Measurements from ENCODE around the gene RBPJL.

Gene RBPJL, protein sequence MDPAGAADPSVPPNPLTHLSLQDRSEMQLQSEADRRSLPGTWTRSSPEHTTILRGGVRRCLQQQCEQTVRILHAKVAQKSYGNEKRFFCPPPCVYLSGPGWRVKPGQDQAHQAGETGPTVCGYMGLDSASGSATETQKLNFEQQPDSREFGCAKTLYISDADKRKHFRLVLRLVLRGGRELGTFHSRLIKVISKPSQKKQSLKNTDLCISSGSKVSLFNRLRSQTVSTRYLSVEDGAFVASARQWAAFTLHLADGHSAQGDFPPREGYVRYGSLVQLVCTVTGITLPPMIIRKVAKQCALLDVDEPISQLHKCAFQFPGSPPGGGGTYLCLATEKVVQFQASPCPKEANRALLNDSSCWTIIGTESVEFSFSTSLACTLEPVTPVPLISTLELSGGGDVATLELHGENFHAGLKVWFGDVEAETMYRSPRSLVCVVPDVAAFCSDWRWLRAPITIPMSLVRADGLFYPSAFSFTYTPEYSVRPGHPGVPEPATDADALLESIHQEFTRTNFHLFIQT

DNA sequence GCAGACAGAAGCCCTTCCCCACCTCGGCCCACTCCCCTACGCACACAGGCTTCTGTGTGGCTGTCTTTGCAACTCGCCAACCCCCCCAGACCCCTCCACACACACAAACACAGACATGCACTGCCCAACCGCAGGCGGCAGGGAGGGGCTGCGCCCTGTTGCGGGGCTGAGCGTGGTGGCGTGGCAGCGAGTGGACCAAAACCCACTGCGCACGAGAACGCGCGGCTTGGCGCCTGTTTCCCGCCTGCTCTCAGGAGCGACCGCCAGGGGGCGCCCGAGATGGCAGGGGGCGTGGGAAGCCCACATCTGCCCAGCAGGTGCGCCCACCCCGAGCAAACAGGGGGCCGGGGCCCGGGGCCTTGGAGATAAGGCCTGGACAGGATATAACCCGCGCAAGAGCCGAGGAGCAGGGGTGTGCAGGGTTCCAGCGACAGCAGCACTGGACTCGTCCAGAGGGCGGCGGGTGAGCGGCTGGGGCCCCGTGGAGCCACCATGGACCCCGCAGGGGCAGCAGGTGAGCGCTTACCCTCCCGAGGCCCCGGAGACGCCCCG, at the start of gene RBPJL:
RBPJL (plus strand) TSS at position 410 of the 552 bp plus-strand sequence; CDS start at position 493, 83 bp downstream.
- Histone ChIP-seq H3K27ac (ENCODE audit: low read length) (no peak within 1 kb of the TSS), H3K9me3 (ENCODE audit: control insufficient read depth, insufficient read depth, low read length) (no peaks in the 10 kb centered on the region), H3K4me1 (ENCODE audit: control insufficient read depth, insufficient read depth, low read length) (peaks cover 4% of the 10 kb centered on the region), H3K27me3 (ENCODE audit: control insufficient read depth, insufficient read depth, low read length) (no peaks in the 10 kb centered on the region), H3K36me3 (ENCODE audit: control insufficient read depth, insufficient read depth, low read length) (peaks cover 2% of the 10 kb centered on the region; the same call in 1 of the 2 replicates), H3K4me3 (ENCODE audit: low read length) (peak within 1 kb of the TSS; percentile 21; the same call in 1 of the 2 replicates)
- no CpG with 5 or more reads among the region's 41 CpGs for WGBS (ENCODE audit: insufficient coverage, insufficient read length)
- DNase-seq (ENCODE audit: low read depth, low spot score) = no peak

DNA sequence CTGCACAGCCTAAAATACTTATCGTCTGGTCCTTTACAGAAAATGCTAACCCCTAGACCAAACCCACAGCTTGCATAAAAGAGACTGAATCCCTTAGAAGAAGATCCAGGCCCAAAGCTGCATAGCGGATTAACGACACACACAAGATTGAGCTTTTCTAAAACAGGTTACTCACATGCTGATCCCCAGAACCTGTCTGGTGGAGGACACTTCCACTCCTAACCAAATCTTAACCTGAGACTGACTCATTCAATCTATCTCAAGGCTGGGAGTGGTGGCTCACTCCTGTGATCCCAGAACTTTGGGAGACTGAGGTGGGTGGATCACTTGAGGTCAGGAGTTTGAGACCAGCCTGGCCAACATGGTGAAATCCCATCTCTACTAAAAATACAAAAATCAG, 49.5 kb upstream of the RBPJL start:
- DNase-seq (ENCODE audit: low read depth, low spot score) = no peak
- Histone ChIP-seq H3K27me3 (ENCODE audit: control insufficient read depth, insufficient read depth, low read length) (no peaks in the 10 kb centered on the region), H3K36me3 (ENCODE audit: control insufficient read depth, insufficient read depth, low read length) (no peaks in the 10 kb centered on the region), H3K9me3 (ENCODE audit: control insufficient read depth, insufficient read depth, low read length) (no peaks in the 10 kb centered on the region), H3K4me3 (ENCODE audit: low read length) (no peak overlapping the region), H3K27ac (ENCODE audit: low read length) (no peak overlapping the region), H3K4me1 (ENCODE audit: control insufficient read depth, insufficient read depth, low read length) (peaks cover 2% of the 10 kb centered on the region; the same call in 1 of the 2 replicates)
- WGBS (ENCODE audit: insufficient coverage, insufficient read length) = no CpG with 5 or more reads among the region's 3 CpGs

DNA sequence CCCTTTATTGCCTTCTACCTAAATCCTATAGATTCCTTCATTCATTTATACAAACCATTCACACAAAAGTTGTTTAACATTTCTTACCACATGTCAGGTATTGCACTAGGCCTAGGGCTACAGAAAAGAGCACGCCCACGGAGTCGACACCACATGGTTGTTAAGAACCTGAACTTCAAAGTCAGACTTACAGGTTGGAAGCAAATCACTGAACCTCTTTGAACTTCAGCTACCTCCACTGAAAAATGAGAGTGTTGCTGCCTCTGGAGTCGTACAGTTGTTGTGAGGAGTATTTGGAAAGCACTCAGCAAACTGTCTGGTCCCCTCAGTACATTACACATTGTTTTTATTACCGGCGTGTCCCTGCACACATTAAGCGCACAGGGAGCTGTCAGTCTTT, 48.9 kb upstream of the RBPJL start:
- Histone ChIP-seq H3K4me1 (ENCODE audit: control insufficient read depth, insufficient read depth, low read length) (peaks cover 2% of the 10 kb centered on the region; the same call in 1 of the 2 replicates), H3K36me3 (ENCODE audit: control insufficient read depth, insufficient read depth, low read length) (no peaks in the 10 kb centered on the region), H3K27ac (ENCODE audit: low read length) (no peak overlapping the region), H3K9me3 (ENCODE audit: control insufficient read depth, insufficient read depth, low read length) (no peaks in the 10 kb centered on the region), H3K4me3 (ENCODE audit: low read length) (no peak overlapping the region), H3K27me3 (ENCODE audit: control insufficient read depth, insufficient read depth, low read length) (no peaks in the 10 kb centered on the region)
- no CpG with 5 or more reads among the region's 7 CpGs for WGBS (ENCODE audit: insufficient coverage, insufficient read length)
- no peak for DNase-seq (ENCODE audit: low read depth, low spot score)

DNA sequence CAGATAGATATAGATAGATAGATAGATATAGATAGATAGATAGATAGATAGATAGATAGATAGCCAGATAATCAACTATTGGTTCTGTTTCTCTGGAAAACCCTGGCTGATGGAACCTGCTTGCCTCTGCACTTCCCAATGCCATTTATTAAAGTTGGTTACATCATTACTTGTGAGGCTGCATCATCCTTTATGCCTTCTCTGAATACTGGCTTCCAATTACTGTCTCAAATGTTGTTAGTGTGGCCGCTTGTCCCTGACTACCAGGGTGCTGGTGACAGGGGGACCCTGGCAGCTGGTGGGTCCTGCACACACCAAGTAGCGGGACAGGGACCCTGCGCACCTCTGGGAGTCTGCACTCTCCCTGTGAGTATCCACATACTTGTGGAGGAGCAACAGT, 48.4 kb upstream of the RBPJL start:
- Histone ChIP-seq H3K27ac (ENCODE audit: low read length) (no peak overlapping the region), H3K27me3 (ENCODE audit: control insufficient read depth, insufficient read depth, low read length) (no peaks in the 10 kb centered on the region), H3K4me3 (ENCODE audit: low read length) (no peak overlapping the region), H3K36me3 (ENCODE audit: control insufficient read depth, insufficient read depth, low read length) (no peaks in the 10 kb centered on the region), H3K9me3 (ENCODE audit: control insufficient read depth, insufficient read depth, low read length) (no peaks in the 10 kb centered on the region), H3K4me1 (ENCODE audit: control insufficient read depth, insufficient read depth, low read length) (peaks cover 2% of the 10 kb centered on the region; the same call in 1 of the 2 replicates)
- no peak for DNase-seq (ENCODE audit: low read depth, low spot score)
- no CpG with 5 or more reads among the region's 3 CpGs for WGBS (ENCODE audit: insufficient coverage, insufficient read length)

DNA sequence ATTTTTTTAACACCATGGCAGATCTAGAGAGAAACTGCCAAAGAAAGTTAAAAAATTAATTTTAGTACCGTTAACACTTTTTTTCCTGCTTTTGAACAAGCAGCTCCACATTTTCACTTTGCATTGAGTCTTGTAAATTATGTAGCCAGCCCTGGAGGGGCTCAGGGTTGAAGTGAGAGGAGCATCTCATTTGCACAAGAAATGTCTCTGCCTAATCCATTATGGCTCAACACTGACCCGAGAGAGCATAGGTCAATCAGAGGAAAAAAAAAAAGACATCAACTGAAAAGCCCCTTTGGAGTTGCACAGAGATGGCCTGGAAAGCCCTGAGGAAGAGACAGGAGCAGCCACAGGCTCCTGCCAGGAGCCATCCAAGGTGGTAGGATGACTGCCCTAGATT, 48.0 kb upstream of the RBPJL start:
- H3K9me3 ChIP-seq (ENCODE audit: control insufficient read depth, insufficient read depth, low read length) = no peaks in the 10 kb centered on the region
- H3K36me3 ChIP-seq (ENCODE audit: control insufficient read depth, insufficient read depth, low read length) = no peaks in the 10 kb centered on the region
- no CpG with 5 or more reads among the region's 2 CpGs for WGBS (ENCODE audit: insufficient coverage, insufficient read length)
- no peak overlapping the region for H3K4me3 ChIP-seq (ENCODE audit: low read length)
- H3K4me1 ChIP-seq (ENCODE audit: control insufficient read depth, insufficient read depth, low read length) = peaks cover 2% of the 10 kb centered on the region; the same call in 1 of the 2 replicates
- H3K27me3 ChIP-seq (ENCODE audit: control insufficient read depth, insufficient read depth, low read length) = no peaks in the 10 kb centered on the region
- DNase-seq (ENCODE audit: low read depth, low spot score) = no peak
- H3K27ac ChIP-seq (ENCODE audit: low read length) = no peak overlapping the region

DNA sequence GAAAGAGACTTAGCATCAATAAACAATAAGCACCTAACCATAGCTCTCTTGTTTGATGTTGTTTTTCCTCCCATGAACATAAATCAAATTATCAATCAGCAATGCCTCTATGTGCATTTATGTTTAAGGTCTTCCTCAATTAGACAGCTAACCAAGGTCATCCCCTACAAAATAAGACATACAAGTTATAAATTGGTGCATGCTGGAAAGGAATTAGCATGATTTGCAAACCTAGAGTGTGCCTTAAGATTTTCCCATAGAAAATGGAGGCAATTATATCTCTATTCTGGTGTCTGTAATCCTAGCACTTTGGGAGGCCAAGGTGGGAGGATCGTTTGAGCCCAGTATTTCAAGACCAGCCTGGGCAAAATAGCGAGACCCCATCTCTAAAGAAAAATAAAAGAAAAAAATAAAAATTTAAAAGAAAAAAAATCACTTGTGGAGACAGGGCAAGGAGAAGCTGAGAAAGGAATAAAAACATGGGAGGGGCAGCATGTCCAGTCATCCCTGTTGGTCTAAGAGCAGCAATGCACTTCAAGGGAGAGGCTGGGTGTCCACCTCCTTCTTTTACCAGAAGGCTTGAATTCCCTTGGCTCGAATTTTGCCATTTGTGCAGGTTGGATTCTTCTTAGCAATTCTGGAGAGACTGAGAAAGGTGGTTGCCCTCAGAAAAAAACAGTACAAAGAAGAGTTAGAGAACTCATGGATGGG, 42.9 kb upstream of the RBPJL start:
- no peaks in the 10 kb centered on the region for H3K9me3 ChIP-seq (ENCODE audit: control insufficient read depth, insufficient read depth, low read length)
- no CpG with 5 or more reads among the region's 3 CpGs for WGBS (ENCODE audit: insufficient coverage, insufficient read length)
- no peaks in the 10 kb centered on the region for H3K27me3 ChIP-seq (ENCODE audit: control insufficient read depth, insufficient read depth, low read length)

DNA sequence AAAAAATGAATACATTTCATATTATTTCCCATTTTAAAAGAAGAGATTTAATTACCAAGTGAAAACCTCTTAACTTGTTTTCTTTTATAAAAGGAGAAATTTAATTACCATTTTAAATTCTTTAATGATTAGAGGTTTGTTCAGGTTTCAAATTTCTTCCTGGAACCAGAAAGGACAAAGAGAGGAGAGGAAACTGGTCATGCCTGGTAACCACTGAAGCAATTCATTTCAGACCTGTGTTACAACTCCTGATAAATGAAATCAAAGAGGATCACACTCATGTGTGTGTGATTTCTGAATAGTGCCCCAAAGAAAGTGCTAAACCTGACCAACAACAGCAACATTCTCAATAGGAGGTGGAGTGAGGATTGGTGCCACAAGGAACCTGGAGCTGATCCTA, 39.7 kb upstream of the RBPJL start:
- Histone ChIP-seq H3K4me1 (ENCODE audit: control insufficient read depth, insufficient read depth, low read length) (no peaks in the 10 kb centered on the region; the same call in 1 of the 2 replicates), H3K36me3 (ENCODE audit: control insufficient read depth, insufficient read depth, low read length) (no peaks in the 10 kb centered on the region), H3K9me3 (ENCODE audit: control insufficient read depth, insufficient read depth, low read length) (no peaks in the 10 kb centered on the region), H3K27ac (ENCODE audit: low read length) (no peak overlapping the region), H3K27me3 (ENCODE audit: control insufficient read depth, insufficient read depth, low read length) (no peaks in the 10 kb centered on the region), H3K4me3 (ENCODE audit: low read length) (no peak overlapping the region)
- no peak for DNase-seq (ENCODE audit: low read depth, low spot score)

More for the DNA sequence above, 42.9 kb upstream of the RBPJL start:
- Histone ChIP-seq H3K4me1 (ENCODE audit: control insufficient read depth, insufficient read depth, low read length) (no peaks in the 10 kb centered on the region; the same call in 1 of the 2 replicates), H3K27ac (ENCODE audit: low read length) (no peak overlapping the region), H3K36me3 (ENCODE audit: control insufficient read depth, insufficient read depth, low read length) (no peaks in the 10 kb centered on the region), H3K4me3 (ENCODE audit: low read length) (no peak overlapping the region)
- DNase-seq (ENCODE audit: low read depth, low spot score) = no peak

DNA sequence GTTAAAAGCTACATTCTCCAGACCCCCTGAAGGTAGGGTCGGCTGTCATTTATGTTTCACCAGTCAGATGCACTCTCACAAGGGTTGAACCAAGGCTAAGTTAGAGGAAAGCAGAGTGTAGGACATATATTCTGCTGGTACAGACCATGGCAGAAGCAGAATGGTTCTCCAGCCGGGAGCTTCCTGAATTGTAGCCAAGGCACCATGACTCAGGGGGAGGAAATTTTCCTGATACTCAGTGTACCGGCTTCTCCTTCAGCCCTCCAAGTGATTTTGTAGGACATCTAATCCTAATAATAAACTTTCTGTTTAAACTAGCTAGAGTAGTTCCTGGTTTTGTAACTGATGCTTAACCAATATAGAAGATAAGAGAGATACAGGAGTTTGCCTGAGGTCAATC, 38.1 kb upstream of the RBPJL start:
- no peaks in the 10 kb centered on the region for H3K27me3 ChIP-seq (ENCODE audit: control insufficient read depth, insufficient read depth, low read length)
- no peaks in the 10 kb centered on the region for H3K9me3 ChIP-seq (ENCODE audit: control insufficient read depth, insufficient read depth, low read length)
- no peak overlapping the region for H3K4me3 ChIP-seq (ENCODE audit: low read length)
- H3K36me3 ChIP-seq (ENCODE audit: control insufficient read depth, insufficient read depth, low read length) = no peaks in the 10 kb centered on the region
- H3K27ac ChIP-seq (ENCODE audit: low read length) = no peak overlapping the region
- H3K4me1 ChIP-seq (ENCODE audit: control insufficient read depth, insufficient read depth, low read length) = no peaks in the 10 kb centered on the region; the same call in 1 of the 2 replicates
- DNase-seq (ENCODE audit: low read depth, low spot score) = no peak
- no CpG with 5 or more reads among the region's 3 CpGs for WGBS (ENCODE audit: insufficient coverage, insufficient read length)

DNA sequence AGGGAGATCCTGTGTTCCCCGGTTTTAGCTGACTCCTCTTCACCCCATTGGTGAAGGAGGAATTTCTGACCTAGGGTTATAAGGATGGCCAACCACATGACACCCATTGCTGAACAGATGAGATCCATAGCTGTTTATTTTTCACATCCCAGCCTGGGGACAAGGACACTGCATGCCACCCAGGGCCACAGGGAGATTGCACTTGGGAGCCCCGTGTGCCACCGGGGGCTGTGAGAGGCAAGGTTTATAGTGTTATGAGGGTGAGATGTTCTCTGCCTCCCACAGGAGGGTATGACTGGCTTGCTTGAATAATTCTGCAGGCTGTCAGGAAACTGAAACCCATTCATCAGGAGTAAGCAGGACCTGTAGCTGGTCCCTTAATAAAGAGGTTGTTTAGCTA, 37.6 kb upstream of the RBPJL start:
- Histone ChIP-seq H3K9me3 (ENCODE audit: control insufficient read depth, insufficient read depth, low read length) (no peaks in the 10 kb centered on the region), H3K4me1 (ENCODE audit: control insufficient read depth, insufficient read depth, low read length) (no peaks in the 10 kb centered on the region; the same call in 1 of the 2 replicates), H3K4me3 (ENCODE audit: low read length) (no peak overlapping the region), H3K36me3 (ENCODE audit: control insufficient read depth, insufficient read depth, low read length) (no peaks in the 10 kb centered on the region), H3K27me3 (ENCODE audit: control insufficient read depth, insufficient read depth, low read length) (no peaks in the 10 kb centered on the region), H3K27ac (ENCODE audit: low read length) (no peak overlapping the region)
- WGBS (ENCODE audit: insufficient coverage, insufficient read length) = no CpG with 5 or more reads among the region's 3 CpGs
- no peak for DNase-seq (ENCODE audit: low read depth, low spot score)

DNA sequence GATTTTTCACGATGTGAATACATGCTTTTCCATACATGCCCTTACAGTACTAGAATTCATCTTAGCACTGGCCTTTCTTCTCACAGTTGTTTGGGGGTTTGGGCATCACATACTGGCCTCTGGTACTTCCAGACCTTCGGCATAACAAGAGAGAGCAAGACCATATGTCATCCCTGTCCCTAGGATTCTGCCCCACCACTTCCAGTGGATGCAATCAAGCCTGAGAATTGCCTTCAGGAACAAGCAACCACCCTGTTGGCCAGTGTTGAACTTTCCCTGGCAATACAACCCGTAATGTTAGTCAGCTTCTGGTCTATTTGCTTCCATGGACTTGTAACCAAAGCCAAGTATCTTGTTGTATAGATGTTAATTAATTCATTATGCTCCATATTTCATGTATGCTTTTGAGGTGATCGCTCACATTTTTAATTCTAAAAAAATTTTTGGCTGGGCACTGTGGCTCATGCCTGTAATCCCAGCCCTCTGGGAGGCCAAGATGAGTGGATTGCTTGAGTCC, 36.8 kb upstream of the RBPJL start:
- Histone ChIP-seq H3K36me3 (ENCODE audit: control insufficient read depth, insufficient read depth, low read length) (no peaks in the 10 kb centered on the region), H3K9me3 (ENCODE audit: control insufficient read depth, insufficient read depth, low read length) (no peaks in the 10 kb centered on the region), H3K4me1 (ENCODE audit: control insufficient read depth, insufficient read depth, low read length) (no peaks in the 10 kb centered on the region; the same call in 1 of the 2 replicates), H3K27ac (ENCODE audit: low read length) (no peak overlapping the region), H3K4me3 (ENCODE audit: low read length) (no peak overlapping the region), H3K27me3 (ENCODE audit: control insufficient read depth, insufficient read depth, low read length) (no peaks in the 10 kb centered on the region)
- WGBS (ENCODE audit: insufficient coverage, insufficient read length) = no CpG with 5 or more reads among the region's 4 CpGs
- DNase-seq (ENCODE audit: low read depth, low spot score) = no peak
